ENCODE results near the gene EPN2.

EPN2 gene

DNA sequence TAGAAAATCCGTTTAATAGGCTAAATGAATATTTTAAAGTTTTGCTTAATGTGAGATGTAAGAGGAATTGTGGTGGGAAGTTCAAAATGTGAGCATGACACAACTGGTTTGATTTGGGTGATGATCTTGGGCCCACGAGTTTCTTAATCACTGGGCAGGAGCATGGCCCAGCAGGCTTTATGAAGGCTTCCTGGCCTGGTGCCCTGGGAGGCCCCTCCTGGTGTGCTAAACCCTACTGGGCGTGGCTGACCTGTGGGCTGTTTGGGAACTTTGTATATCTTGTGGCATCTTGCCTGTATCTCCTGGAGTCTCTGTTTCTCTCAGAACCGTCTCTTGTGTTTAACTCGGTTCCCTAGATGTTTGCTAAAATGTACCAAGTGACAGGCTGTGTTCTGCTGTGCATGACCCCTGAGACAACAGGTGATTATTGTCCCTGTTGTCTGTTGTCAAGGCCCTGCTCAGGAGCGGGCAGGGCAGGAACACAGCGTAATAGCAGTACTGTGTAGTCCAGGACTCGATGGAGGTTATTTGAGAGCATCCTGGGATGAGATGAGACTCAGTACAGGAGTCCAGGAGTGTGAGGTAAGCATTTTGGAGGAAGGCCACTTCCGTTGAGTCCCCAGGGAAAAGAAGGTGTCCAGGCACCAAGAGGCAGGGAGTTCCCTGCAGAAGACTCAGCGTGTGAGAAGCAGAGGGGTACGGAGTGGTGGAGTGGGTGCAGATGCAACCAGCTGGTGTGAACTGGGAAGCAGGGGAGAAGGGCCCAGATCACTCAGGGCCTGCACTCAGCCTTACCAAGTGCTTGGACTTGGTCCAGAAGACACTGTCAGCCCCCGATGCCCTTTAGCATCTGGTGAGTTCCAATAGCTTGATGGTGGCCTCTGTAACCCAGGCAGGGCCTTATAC is 76.8 kb downstream of the EPN2 start:
- no peak for DNase-seq

DNA sequence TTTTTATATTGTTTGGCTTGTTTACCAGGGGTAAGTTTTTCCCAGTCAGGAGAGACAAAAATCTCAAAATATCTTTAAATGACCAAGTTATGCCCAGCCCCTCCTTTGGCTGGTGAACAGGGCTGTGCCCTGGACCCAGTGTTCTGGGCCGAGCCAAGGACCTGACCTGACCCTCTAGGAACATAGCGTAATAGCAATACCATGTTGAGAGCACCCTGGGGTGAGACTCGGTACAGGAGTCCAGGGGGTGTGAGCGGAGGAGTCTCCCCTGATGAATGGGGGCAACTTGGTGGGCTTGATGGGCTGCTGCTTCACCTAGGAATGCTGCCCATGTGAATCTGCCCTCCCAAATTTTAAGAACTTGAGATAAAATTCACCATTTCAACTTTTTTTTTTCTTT is 77.9 kb downstream of the EPN2 start:
- DNase-seq, result no peak

GRCh38 chr17:19316761-19317358 is 79.7 kb downstream of the EPN2 start:
- no peak for DNase-seq

- DNase-seq, result no peak
Measured at GRCh38 chr17:19317359-19318095, 80.4 kb downstream of the EPN2 start.

DNA sequence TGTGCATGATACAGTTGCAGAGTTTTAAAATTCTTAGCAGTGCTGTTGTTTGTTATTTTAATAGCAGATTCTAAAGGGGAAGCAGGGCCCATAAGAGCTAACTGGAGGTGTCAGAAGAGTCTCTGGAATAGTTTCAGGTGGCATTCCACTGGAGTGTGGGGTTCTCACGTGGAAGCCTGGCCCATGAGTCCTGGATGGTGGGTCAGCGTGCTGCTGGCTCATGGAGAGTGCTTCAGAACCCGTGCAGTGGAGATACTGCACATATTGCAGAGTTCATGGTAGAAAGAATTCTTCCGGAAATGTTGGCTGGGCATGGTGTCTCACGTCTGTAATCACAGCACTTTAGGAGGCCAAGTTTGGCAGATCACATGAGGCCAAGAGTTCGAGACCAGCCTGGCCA is 81.4 kb downstream of the EPN2 start:
- no peak for DNase-seq

DNA sequence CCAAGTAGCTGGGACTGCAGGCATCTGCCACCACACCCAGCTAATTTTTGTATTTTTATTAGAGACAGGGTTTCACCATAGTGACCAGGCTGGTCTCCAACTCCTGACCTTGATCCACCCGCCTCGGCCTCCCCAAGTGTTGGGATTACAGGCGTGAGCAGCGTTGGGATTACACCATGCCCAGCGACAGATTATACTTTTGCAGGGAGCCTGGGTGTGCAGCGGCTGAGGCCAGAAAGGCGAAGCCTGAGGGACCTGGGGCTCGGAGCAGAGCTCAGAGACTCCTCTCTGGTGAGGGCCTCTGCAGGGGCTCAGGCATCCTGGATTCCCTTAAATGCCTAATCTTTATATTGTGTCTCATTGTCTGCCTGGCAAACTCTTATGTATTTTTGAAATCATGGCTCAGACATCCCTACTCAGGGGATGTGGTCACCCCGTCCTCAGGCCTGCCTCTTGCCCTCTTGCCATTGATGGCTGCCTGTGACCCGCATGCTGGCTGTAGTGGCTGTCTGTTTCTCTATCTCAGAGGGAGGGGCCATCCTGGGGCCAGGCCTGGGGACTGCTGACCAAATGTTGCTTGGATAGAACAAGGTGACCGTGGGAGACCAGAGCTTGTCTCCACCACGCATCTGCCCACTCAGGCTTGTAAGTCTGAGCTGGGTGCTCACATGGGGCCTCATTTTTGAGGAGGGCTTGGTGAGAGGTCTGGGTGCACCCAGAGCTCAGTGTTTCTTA is 82.8 kb downstream of the EPN2 start:
- DNase-seq, result no peak

DNA sequence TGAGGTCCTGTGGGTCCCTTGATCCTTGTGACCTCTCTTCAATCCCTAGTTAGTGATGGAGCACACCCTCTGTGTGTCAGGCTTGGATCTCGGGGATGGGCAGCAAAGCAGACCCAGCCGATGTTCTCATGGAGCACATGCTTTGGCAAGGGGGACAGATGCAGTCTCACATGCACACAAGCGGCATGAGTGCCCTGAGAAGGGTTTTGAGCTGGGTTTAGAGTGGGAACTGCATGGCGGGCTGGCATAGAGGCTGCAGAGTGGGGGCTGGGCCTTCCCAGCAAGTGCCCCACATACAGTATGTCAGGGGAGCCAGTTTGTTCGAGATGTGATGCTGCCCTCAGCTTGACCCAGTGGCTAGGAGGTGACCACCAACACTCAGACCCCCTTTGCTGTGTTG is 83.7 kb downstream of the EPN2 start:
- DNase-seq, result no peak

GRCh38 chr17:19321481-19322128 is 84.4 kb downstream of the EPN2 start:
- DNase-seq, result no peak

- no peak for DNase-seq
Measured at GRCh38 chr17:19322129-19322505, 85.0 kb downstream of the EPN2 start.

DNA sequence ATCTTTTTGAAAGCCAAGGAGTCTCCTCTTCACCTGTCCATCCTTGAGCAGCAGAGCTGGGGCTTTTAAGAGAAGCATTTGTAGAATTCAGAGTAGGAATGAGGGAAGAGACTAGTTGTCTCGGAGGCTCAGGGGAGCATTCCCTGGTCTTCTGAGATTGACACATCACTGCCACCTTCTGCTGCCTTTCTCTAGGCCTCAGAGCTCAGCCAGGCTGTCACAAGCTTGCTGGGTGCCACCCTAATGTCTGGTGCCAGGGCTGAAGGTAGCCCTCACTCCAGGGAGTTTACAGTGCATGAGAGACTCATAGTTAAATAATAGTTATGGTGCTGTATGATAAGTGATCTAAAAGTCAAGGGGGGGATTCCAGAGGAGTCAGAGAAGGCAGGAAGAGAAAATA is 85.7 kb downstream of the EPN2 start:
- no peak for DNase-seq

- DNase-seq, result no peak
Measured at GRCh38 chr17:19325542-19325941, 88.4 kb downstream of the EPN2 start.

DNA sequence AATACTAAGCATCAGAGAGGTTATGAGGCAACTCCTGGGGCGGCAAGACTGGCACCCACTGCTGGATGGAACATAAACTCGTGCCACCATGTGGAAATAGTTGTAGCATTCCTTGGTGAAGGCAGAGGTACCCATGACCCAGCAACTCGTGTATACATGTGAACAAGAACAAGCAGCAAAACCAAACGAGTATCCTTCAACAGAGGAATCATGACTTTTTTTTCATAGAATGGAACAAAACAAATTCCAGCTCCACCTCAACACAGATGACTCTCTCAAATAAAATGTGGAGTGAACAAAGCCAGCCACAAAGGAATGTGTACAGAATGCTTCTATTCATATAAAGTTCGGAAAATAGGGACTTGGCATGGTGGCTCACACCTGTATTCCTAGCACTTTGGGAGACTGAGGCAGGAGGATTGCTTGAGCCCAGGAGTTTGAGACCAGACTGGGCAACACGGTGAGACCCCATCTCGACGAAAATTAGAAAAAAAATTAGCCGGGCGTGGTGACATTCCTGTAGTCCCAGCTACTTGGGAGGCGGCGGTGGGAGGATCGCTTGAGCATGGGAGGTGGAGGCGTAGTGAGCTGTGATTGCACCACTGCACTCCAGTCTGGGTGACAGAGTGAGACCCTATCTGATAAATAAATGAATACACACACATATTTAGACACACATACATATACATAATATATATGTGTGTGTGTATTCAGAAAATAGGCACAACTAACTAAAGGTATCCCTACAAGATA is 90.0 kb downstream of the EPN2 start:
- DNase-seq, result no peak

GRCh38 chr17:19328441-19329061 is 91.4 kb downstream of the EPN2 start:
- DNase-seq, result no peak

DNA sequence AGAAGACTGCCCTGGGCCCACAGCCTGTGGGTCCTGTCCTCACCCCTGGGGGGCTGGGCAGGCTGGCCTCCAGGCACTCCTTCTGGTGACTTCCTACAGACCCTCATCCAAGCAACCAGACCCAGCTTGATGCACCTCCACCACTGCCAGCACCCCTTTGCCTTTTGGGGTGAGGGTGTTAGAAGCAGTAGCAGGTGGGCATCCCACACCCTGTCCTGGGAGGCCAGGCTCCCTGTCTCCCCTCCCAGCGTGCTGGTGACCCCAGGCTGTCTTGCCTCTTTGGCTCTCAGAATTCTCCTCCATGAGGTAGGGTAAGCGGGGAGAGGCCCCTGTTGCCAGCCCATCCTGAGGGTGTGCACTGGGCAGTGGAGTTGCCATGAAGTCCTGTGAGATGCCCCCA is 92.0 kb downstream of the EPN2 start:
- DNase-seq, result no peak

GRCh38 chr17:19329839-19330238 is 92.7 kb downstream of the EPN2 start:
- DNase-seq, result no peak

DNA sequence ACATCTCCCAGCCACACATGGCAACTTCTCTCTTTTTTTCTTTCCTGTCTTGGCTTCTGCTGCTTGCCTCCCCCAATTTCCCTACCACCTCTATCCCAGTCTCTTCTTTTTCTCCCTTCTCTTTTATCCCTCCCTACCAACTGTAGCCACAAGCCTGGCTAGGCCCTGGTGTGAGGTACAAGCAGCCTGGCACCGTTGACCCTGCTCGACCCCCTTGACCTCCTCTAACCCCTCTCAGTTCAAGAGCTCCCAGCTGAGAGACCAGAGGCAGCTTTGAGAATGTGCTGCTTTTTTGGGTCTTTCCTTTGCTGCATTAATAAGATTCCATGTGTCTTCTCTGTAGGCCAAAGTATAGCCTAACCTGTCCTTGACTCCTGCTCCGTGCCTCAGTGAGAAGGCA is 93.1 kb downstream of the EPN2 start:
- no peak for DNase-seq

DNA sequence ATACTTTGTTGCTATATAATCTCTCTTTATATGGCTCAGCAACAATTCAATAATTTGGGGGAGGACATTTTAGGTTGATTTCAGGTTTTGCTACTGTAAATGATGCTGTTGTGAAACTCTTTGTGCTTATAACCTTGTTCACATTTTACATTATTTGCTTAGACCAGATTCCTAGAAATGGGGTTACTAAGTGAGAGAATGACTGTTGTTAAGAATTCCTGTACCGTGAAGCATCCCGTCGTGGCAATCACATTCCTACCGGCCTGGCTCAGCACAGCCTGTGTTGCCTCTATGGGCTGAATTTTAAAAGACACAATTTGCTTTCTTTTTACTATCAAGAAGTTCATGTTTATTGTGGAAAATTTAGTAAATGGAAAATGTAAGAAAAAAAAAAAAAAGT is 94.0 kb downstream of the EPN2 start:
- no peak for DNase-seq

DNA sequence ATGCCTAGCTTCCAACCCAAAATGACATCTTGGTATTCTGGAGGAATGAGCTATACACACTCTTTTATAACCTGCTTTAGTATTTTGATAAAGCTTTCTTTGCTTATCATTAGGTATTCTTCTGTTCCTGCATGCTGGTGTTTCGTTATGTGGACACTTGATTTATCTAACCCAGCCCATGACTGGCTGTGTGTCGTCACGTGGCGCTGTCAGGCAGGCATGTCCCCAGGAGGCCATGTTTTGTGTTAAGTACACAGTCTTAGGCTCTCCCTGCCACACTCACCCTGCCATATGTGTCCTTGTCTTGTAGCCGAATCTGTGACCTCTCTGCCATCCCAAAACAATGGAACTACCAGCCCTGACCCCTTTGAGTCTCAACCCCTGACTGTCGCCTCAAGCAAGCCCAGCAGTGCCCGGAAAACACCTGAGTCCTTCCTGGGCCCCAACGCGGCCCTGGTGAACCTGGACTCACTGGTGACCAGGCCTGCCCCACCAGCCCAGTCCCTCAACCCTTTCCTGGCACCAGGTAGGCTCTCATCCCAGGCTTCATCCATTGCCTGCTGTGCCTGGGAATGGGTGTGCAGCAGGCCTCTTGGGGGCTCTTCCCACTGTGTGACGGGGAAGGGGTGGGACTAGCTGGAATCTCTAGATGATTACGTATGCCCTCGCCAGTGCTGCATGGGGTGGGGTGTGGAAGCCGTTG is 94.5 kb downstream of the EPN2 start:
- no peak for DNase-seq

DNA sequence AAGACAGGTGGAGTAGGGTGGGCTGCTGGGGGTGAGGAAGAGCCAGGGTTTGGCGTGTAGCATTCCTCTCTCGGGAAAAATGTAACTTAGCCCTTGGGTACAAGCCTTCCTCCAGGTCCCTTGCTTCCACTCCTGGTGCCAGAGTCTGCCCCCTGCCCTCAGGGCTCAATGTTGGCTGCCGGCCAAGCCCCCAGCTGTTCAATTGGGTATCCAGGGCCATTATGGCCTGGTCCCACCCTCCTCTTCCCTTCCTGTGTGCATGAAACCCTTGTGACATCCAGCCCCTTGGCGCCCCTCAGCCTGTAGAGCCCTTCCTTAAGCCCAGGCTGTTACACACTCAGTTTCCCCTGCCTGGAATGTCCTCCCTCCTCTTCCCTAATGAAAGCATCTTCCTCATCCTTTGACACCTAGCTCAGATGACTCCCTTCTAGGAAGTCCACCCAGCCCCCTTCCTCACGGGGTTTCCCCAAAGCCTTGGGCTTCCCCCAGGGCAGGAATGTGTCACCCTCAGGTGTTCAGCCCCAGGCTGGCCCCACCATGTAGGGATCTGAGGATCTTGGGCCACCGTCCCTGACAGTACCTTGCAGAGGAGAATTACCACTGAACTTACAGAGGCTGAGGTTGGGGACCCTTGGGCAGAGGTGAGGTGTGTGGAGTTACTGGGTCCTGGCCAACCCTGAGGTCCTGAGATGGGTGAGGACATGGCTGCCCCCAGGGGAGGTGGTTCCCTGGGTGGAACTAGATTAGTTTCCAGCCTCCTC is 95.4 kb downstream of the EPN2 start:
- DNase-seq, result no peak

GRCh38 chr17:19333132-19333440 is 95.9 kb downstream of the EPN2 start:
- DNase-seq, result no peak

All from T-helper 9 cell (primary cell).